ENCODE results near the gene TARBP2.
A peak's percentile ranks its signal among the peaks of the same experiment; 100 is the strongest.

- TF ChIP-seq, protein P1, sequence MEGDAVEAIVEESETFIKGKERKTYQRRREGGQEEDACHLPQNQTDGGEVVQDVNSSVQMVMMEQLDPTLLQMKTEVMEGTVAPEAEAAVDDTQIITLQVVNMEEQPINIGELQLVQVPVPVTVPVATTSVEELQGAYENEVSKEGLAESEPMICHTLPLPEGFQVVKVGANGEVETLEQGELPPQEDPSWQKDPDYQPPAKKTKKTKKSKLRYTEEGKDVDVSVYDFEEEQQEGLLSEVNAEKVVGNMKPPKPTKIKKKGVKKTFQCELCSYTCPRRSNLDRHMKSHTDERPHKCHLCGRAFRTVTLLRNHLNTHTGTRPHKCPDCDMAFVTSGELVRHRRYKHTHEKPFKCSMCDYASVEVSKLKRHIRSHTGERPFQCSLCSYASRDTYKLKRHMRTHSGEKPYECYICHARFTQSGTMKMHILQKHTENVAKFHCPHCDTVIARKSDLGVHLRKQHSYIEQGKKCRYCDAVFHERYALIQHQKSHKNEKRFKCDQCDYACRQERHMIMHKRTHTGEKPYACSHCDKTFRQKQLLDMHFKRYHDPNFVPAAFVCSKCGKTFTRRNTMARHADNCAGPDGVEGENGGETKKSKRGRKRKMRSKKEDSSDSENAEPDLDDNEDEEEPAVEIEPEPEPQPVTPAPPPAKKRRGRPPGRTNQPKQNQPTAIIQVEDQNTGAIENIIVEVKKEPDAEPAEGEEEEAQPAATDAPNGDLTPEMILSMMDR (IDR thresholded peaks at IDR 0.05), result no peak
- TF ChIP-seq POLR2A (IDR thresholded peaks at IDR 0.05) (peak; percentile 96 to 98), EP300 (IDR thresholded peaks at IDR 0.05) (no peak), POLR2AphosphoS5 (IDR thresholded peaks at IDR 0.05) (peak; percentile 97)
These were observed 824 bp upstream of the TARBP2 start for GRCh38 chr12:53500142-53500775.

All from gastroesophageal sphincter (tissue), 3 donors.